HG03108 (cell line): ENCODE results near the gene EMP3.

Source experiments
- ATAC-seq: cut with Tn5 transposase; IDR thresholded peaks from one replicate; pipeline ENCODE4 v1.9.1; 2021; ENCODE audit warnings: moderate library complexity; ENCODE audit not compliant: unreplicated experiment

The EMP3 gene

DNA sequence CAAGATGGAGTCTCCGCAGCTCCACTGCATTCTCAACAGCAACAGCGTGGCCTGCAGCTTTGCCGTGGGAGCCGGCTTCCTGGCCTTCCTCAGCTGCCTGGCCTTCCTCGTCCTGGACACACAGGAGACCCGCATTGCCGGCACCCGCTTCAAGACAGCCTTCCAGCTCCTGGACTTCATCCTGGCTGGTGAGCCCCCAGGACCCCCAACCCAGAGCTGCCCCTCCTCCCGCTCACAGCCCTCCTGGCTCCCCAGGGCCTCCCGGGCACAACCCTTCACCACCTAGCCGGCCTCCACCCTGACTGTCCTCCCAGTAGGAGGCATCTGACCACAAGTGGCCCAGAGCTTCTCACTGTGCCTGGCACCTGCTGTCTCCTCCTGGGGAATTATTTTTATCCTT is 48.2 kb downstream of the EMP3 start:
- ATAC-seq: no peak

DNA sequence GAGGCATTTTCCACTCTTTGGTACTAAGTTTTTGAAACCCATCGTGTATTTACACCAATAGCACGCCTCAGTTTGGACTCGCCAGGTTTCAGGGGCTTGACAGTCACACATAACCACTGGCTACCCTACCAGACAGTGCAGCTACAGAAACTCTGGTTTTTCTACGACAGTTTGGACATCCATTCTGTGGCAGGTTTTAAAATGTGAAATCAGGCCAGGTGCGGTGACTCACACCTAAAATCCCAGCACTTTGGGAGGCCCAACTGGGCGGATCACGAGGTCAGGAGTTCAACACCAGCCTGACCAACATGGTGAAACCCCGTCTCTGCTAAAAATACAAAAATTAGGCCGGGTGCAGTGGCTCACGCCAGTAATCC is 52.8 kb downstream of the EMP3 start:
- no peak for ATAC-seq

DNA sequence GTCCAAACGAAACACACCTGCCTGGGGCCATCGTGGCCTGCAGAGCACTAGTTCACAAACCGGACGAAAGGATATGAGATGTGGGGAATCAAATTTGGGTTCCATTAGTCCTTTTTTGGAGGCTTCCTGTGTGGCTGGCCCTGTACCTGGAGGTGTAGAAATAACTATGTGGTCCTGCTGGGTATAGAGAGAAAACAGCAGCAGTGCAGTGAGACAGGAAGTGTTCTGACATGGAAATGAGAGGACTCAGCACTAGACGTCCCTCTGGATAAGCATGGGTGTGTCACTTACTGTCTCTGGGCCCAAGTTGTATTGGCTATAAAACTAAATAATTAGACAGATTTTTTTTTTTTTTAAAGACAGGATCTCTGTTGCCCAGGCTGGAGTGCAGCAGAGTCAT is 53.7 kb downstream of the EMP3 start:
- no peak for ATAC-seq
